GM13976 (cell line): ENCODE measurements around the gene OSBPL5.

Experiments
- DNase-seq: peaks from one replicate; pipeline ENCODE4 v3.0.0; 2012; ENCODE audit warnings: low spot score
- CTCF ChIP-seq: IDR thresholded peaks from 2 replicates; pipeline ENCODE4 v1.5.1; 2012; ENCODE audit warnings: borderline replicate concordance, mild to moderate bottlenecking; ENCODE audit not compliant: insufficient read depth; ENCODE audit errors: extremely low read depth, missing control alignments, control extremely low read depth
- in situ Hi-C: fragments of 300-500 bp; cut with MboI; formaldehyde crosslinking; loops from one replicate; pipeline ENCODE4 v1.12.0; 2022; ENCODE audit warnings: low sequenced_read_pairs, mixed read lengths, inconsistent platforms; ENCODE audit not compliant: unreplicated experiment

OSBPL5 gene

DNA sequence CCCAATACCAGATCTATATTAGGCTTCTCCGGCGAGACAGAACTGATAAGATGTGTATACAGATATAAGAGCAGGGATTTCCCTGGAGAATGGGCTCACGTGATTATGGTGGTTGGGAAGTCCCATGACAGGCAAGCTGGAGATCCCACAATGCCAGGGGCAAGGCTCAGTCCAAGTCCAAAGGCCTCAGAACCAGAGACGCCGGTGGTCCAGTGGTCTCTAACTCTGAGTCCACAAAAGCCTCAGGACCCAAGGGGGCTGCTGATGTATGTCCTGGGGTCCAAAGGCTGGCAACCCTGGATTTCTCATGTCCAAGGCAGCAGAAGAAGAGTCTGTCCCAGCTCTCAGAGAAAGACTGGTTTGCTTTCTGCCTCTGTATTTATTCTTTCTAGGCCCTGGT is 15.8 kb upstream of the OSBPL5 start:
- DNase-seq = no peak
- TF ChIP-seq CTCF = no peak
- in situ Hi-C loops = no loop called here

DNA sequence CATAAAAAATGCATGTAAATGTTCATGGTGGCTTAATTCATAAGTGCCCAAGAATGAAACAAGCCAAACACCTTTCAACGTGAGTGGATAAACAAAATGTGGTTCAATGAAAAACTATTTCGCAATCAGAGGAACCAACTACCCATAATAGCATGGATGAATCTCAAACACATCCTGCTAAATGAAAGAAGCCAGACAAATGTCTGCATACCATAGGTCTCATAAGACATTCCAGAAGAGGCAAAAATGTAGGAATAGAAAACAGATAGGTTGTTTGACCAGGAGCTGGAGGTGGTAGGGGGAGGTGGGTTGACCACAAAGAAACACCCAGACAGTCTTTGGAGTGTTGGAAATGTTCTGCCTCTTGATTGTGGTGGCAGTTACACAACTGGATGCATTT is 13.2 kb upstream of the OSBPL5 start:
- no peak for DNase-seq
- in situ Hi-C loops = no loop called here
- TF ChIP-seq CTCF = no peak

DNA sequence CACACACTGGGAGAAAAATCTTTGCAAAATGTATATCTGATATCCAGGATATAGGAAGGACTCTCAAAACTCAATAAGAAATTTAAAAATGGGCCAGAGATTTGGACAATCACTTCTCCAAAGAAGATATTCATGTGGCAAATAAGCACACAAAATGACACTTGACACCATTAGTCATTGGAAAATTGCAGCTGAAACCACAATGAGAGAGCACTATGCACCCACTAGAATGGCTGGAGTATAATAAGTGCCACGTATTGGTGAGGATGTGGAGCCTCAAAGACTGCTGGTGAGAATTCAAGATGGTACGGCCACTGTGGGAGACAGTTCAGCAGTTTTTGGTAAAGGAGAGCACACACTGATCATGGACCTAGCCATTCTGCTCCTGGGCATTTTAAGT is 12.8 kb upstream of the OSBPL5 start:
- in situ Hi-C loops = no loop called here
- DNase-seq = no peak
- TF ChIP-seq CTCF = no peak

- no peak for TF ChIP-seq CTCF
- DNase-seq = no peak
- in situ Hi-C loops = no loop called here
These were observed 11.4 kb upstream of the OSBPL5 start for GRCh38 chr11:3176487-3176886.

GRCh38 chr11:3175194-3175593 is 10.1 kb upstream of the OSBPL5 start:
- no peak for DNase-seq

GRCh38 chr11:3174387-3174786 is 9.3 kb upstream of the OSBPL5 start:
- no peak for TF ChIP-seq CTCF
- in situ Hi-C loops = no loop called here
- no peak for DNase-seq

More at GRCh38 chr11:3175194-3175593, 10.1 kb upstream of the OSBPL5 start:
- in situ Hi-C loops = no loop called here
- TF ChIP-seq CTCF = no peak

GRCh38 chr11:3173795-3174194 is 8.7 kb upstream of the OSBPL5 start:
- in situ Hi-C loops = no loop called here
- no peak for TF ChIP-seq CTCF
- DNase-seq = no peak
